Left colon (tissue), 2 donors: ENCODE results near the gene SLC4A8. TPM values are rescaled to one million over a fixed set of nuclear protein-coding genes. Genes with fewer than 3 reads are reported as not detected.
"Not testable (repeated sequence)": the region's sequence is repeated elsewhere in the genome, so short reads cannot be mapped to it uniquely, and the experiment has no call there.

ENCODE experiments used
- ATAC-seq: fragments of 200-7000 bp; cut with Tn5 transposase; one replicate; pipeline ENCODE4 v1.9.1; 2020; ENCODE audit warnings: mild to moderate bottlenecking, moderate library complexity
- DNase-seq, 2 donors: peaks; one replicate each; pipeline ENCODE4 v3.0.0-alpha.2; 2020
- intact Hi-C, 2 donors: fragments of 100-400 bp; cut with DNase I in 1 of 2; cut with micrococcal nuclease in 1 of 2; formaldehyde crosslinking; loops; one replicate each; pipeline versions ENCODE4 v1.11.2 to v1.14.0; 2022; cut with DNase I, micrococcal nuclease
- total RNA-seq, 2 donors: library from RNA; stranded (reverse); fragmentation: NEBNext Ultra II Directional; extraction: Animal tissue kit (Norgen Biotek cat#: 25700); gene quantifications; one replicate each; pipeline ENCODE4 v1.2.1, GENCODE V29; 2021
- donor health status: DM: no; HTN: no; CAD: no.
- donor health status: DM: yes; HTN: yes; CAD: no.

The SLC4A8 gene
- total RNA-seq, 2 donors from 2014 or later, result 0.67 to 1.8 TPM

- DNase-seq, ATAC-seq, intact Hi-C loops: not testable (repeated sequence)
Measured at GRCh38 chr12:51454016-51454415, 29.4 kb downstream of the SLC4A8 start.

GRCh38 chr12:51455050-51455449, 30.4 kb downstream of the SLC4A8 start:
- intact Hi-C loops, DNase-seq: not testable (repeated sequence)

GRCh38 chr12:51458635-51459034, 34.0 kb downstream of the SLC4A8 start:
- no peak for ATAC-seq
- intact Hi-C loops, result no loop called here
- DNase-seq, result no peak

More at GRCh38 chr12:51455050-51455449, 30.4 kb downstream of the SLC4A8 start:
- ATAC-seq, result not testable (repeated sequence)

GRCh38 chr12:51460519-51460918, 35.9 kb downstream of the SLC4A8 start:
- ATAC-seq (no peak), DNase-seq (no peak)
- intact Hi-C loops, result no loop called here

GRCh38 chr12:51465491-51465890, 40.9 kb downstream of the SLC4A8 start:
- intact Hi-C loops, result no loop called here
- no peak for ATAC-seq

GRCh38 chr12:51470116-51470515, 45.5 kb downstream of the SLC4A8 start:
- no peak for DNase-seq
- intact Hi-C loops, result no loop called here
- no peak for ATAC-seq

More at GRCh38 chr12:51465491-51465890, 40.9 kb downstream of the SLC4A8 start:
- no peak for DNase-seq

GRCh38 chr12:51471111-51471864, 46.7 kb downstream of the SLC4A8 start:
- no peak for ATAC-seq
- DNase-seq, result no peak
- intact Hi-C loops, result no loop called here

GRCh38 chr12:51472984-51473383, 48.4 kb downstream of the SLC4A8 start:
- intact Hi-C loops, result no loop called here
- DNase-seq, result no peak
- ATAC-seq, result no peak

- ATAC-seq, result no peak
- intact Hi-C loops, result no loop called here
Measured at GRCh38 chr12:51473947-51474346, 49.3 kb downstream of the SLC4A8 start.

GRCh38 chr12:51475543-51475942, 50.9 kb downstream of the SLC4A8 start:
- DNase-seq, result no peak
- no peak for ATAC-seq

More at GRCh38 chr12:51473947-51474346, 49.3 kb downstream of the SLC4A8 start:
- no peak for DNase-seq

GRCh38 chr12:51480978-51481377, 56.3 kb downstream of the SLC4A8 start:
- ATAC-seq, result no peak
- intact Hi-C loops, result no loop called here
- DNase-seq, result no peak

More at GRCh38 chr12:51475543-51475942, 50.9 kb downstream of the SLC4A8 start:
- intact Hi-C loops, result no loop called here

GRCh38 chr12:51482929-51483697, 58.5 kb downstream of the SLC4A8 start:
- ATAC-seq, result no peak
- intact Hi-C loops, result no loop called here
- no peak for DNase-seq

- DNase-seq (no peak), ATAC-seq (no peak)
- intact Hi-C loops, result no loop called here
Measured at GRCh38 chr12:51484119-51484518, 59.5 kb downstream of the SLC4A8 start.

- no peak for ATAC-seq
- intact Hi-C loops, result no loop called here
- no peak for DNase-seq
Measured at GRCh38 chr12:51488281-51488680, 63.6 kb downstream of the SLC4A8 start.

GRCh38 chr12:51493281-51493680, 68.7 kb downstream of the SLC4A8 start:
- no peak for DNase-seq
- intact Hi-C loops, result no loop called here
- no peak for ATAC-seq

GRCh38 chr12:51496895-51497294, 72.3 kb downstream of the SLC4A8 start:
- DNase-seq (no peak), ATAC-seq (no peak)
- intact Hi-C loops, result no loop called here

GRCh38 chr12:51504851-51505250, 80.2 kb downstream of the SLC4A8 start:
- intact Hi-C loops, result no loop called here
- ATAC-seq, result no peak

GRCh38 chr12:51505360-51506105, 80.9 kb downstream of the SLC4A8 start:
- no peak for ATAC-seq
- intact Hi-C loops, result no loop called here
- DNase-seq, result no peak

More at GRCh38 chr12:51504851-51505250, 80.2 kb downstream of the SLC4A8 start:
- DNase-seq, result no peak

GRCh38 chr12:51507178-51507577, 82.5 kb downstream of the SLC4A8 start:
- intact Hi-C loops, result no loop called here
- no peak for ATAC-seq

More at GRCh38 chr12:51507178-51507577, 82.5 kb downstream of the SLC4A8 start:
- no peak for DNase-seq
